Upper lobe of right lung (tissue), 1 donor: ENCODE data around the gene CETN2. TPM values are rescaled to one million over a fixed set of nuclear protein-coding genes. Genes with fewer than 3 reads are reported as not detected.

Source experiments
- ATAC-seq: fragments of 200-7000 bp; cut with Tn5 transposase; one replicate; pipeline ENCODE4 v1.9.1; 2020; ENCODE audit warnings: mild to moderate bottlenecking, moderate library complexity
- DNase-seq: peaks from one replicate; pipeline ENCODE4 v3.0.0-alpha.2; 2020
- H3K27ac ChIP-seq: fragments of 200-600 bp; one replicate; pipeline ENCODE4 v1.8.0; 2022
- H3K27me3 ChIP-seq: fragments of 200-600 bp; one replicate; pipeline ENCODE4 v1.8.0; 2022; ENCODE audit warnings: mild to moderate bottlenecking
- H3K36me3 ChIP-seq: fragments of 200-600 bp; one replicate; pipeline ENCODE4 v1.8.0; 2022
- H3K4me1 ChIP-seq: fragments of 200-600 bp; one replicate; pipeline ENCODE4 v1.8.0; 2022
- H3K4me3 ChIP-seq: fragments of 200-600 bp; one replicate; pipeline ENCODE4 v1.8.0; 2022; ENCODE audit warnings: mild to moderate bottlenecking
- H3K9me3 ChIP-seq: fragments of 200-600 bp; one replicate; pipeline ENCODE4 v1.8.0; 2022
- CTCF ChIP-seq: fragments of 200-600 bp; IDR thresholded peaks from one replicate; pipeline ENCODE4 v1.8.0; 2022; ENCODE audit warnings: antibody characterized with exemption
- intact Hi-C: fragments of 100-400 bp; cut with DNase I; formaldehyde crosslinking; loops from one replicate; pipeline ENCODE4 v1.11.0; 2022
- total RNA-seq: library from RNA; stranded (reverse); fragmentation: NEBNext Ultra II Directional; extraction: Animal tissue kit (Norgen Biotek cat#: 25700); gene quantifications from one replicate; pipeline ENCODE4 v1.2.1, GENCODE V29; 2021
- donor health status: DM: no; HTN: yes; CAD: no; lungs with severe emphysema.

CETN2 gene
- total RNA-seq, 1 donor from 2014 or later, result 20.9 TPM

GRCh38 chrX:152823657-152824056 lies 6.9 kb downstream of the CETN2 start:
- Histone ChIP-seq H3K9me3 (no peaks in the 10 kb centered on the region), H3K4me1 (no peaks in the 10 kb centered on the region), H3K27me3 (no peaks in the 10 kb centered on the region), H3K36me3 (peaks cover 5% of the 10 kb centered on the region), H3K27ac (no peak overlapping the region), H3K4me3 (no peak overlapping the region)
- TF ChIP-seq CTCF, result no peak
- DNase-seq (no peak), ATAC-seq (no peak)
- intact Hi-C loops, result no loop called here

GRCh38 chrX:152822383-152823086 lies 8.0 kb downstream of the CETN2 start:
- DNase-seq (no peak), ATAC-seq (no peak)
- no peak overlapping the region for H3K4me3 ChIP-seq
- no peaks in the 10 kb centered on the region for H3K36me3 ChIP-seq
- H3K27me3 ChIP-seq, result no peaks in the 10 kb centered on the region
- no peaks in the 10 kb centered on the region for H3K4me1 ChIP-seq
- H3K9me3 ChIP-seq, result no peaks in the 10 kb centered on the region
- TF ChIP-seq CTCF, result no peak
- intact Hi-C loops, result no loop called here
- no peak overlapping the region for H3K27ac ChIP-seq

GRCh38 chrX:152821145-152821765 lies 9.3 kb downstream of the CETN2 start:
- TF ChIP-seq CTCF, result peak; percentile 44
- intact Hi-C loops, result no loop called here
- Histone ChIP-seq H3K9me3 (no peaks in the 10 kb centered on the region), H3K36me3 (no peaks in the 10 kb centered on the region), H3K4me1 (no peaks in the 10 kb centered on the region), H3K27me3 (no peaks in the 10 kb centered on the region), H3K27ac (no peak overlapping the region), H3K4me3 (no peak overlapping the region)
- ATAC-seq, result peak; percentile 51
- no peak for DNase-seq

- Histone ChIP-seq H3K36me3 (no peaks in the 10 kb centered on the region), H3K4me1 (no peaks in the 10 kb centered on the region), H3K4me3 (no peak overlapping the region), H3K9me3 (no peaks in the 10 kb centered on the region), H3K27ac (no peak overlapping the region), H3K27me3 (no peaks in the 10 kb centered on the region)
- ATAC-seq, result no peak
- TF ChIP-seq CTCF, result no peak
- intact Hi-C loops, result no loop called here
- no peak for DNase-seq
Measured at GRCh38 chrX:152819732-152820131, 10.8 kb downstream of the CETN2 start.

- TF ChIP-seq CTCF, result no peak
- H3K9me3 ChIP-seq, result no peaks in the 10 kb centered on the region
- H3K27ac ChIP-seq, result no peak overlapping the region
- H3K36me3 ChIP-seq, result no peaks in the 10 kb centered on the region
- DNase-seq, result no peak
- H3K27me3 ChIP-seq, result no peaks in the 10 kb centered on the region
- intact Hi-C loops, result no loop called here
- H3K4me3 ChIP-seq, result no peak overlapping the region
- H3K4me1 ChIP-seq, result no peaks in the 10 kb centered on the region
- ATAC-seq, result no peak
Measured at GRCh38 chrX:152819266-152819665, 11.3 kb downstream of the CETN2 start.
